Keratinocyte (primary cell): ENCODE data around the gene SSBP2. TPM values are rescaled to one million over a fixed set of nuclear protein-coding genes. Genes with fewer than 3 reads are reported as not detected.

ENCODE experiments used
- DNase-seq: peaks from one replicate; pipeline ENCODE4 v3.0.0-alpha.2; 2011; ENCODE audit warnings: low read depth, missing footprints, low spot score
- FAIRE-seq: peaks from 2 replicates; lab custom pipeline; 2011; peaks lifted over from hg19 to GRCh38; lab: Jason Lieb, UNC
- H2AFZ ChIP-seq: 2 replicates; pipeline ENCODE4 v1.6.0; 2012; ENCODE audit warnings: low read length, control low read depth, inconsistent platforms; ENCODE audit not compliant: control insufficient read depth
- H3K27ac ChIP-seq: 2 replicates; pipeline ENCODE4 v1.5.1; 2011; ENCODE audit warnings: low read length; ENCODE audit not compliant: control insufficient read depth, insufficient read depth
- H3K27me3 ChIP-seq: 3 replicates; pipeline ENCODE4 v1.6.0; 2011; ENCODE audit warnings: low read length; ENCODE audit not compliant: control insufficient read depth, insufficient read depth; ENCODE audit errors: extremely low read depth
- H3K36me3 ChIP-seq, 2 experiments: 2 replicates in 1 of 2; 3 replicates in 1 of 2; pipeline ENCODE4 v1.5.1; 2011; ENCODE audit warnings: low read length in 2 of 2, mild to moderate bottlenecking in 1 of 2; ENCODE audit not compliant: control insufficient read depth in 2 of 2, insufficient read depth in 2 of 2; ENCODE audit errors: extremely low read depth in 1 of 2
- H3K4me1 ChIP-seq: 3 replicates; pipeline ENCODE4 v1.5.1; 2011; ENCODE audit warnings: low read length; ENCODE audit not compliant: control insufficient read depth, insufficient read depth; ENCODE audit errors: extremely low read depth
- H3K4me2 ChIP-seq: 3 replicates; pipeline ENCODE4 v1.6.0; 2011; ENCODE audit warnings: low read depth, low read length; ENCODE audit not compliant: control insufficient read depth, insufficient read depth; ENCODE audit errors: extremely low read depth
- H3K4me3 ChIP-seq, 3 experiments: fragments of 200-600 bp in 1 of 3; sonication (generic) in 1 of 3; 2 replicates in 2 of 3; 3 replicates in 1 of 3; pipeline ENCODE4 v1.5.1; 2011 to 2016; ENCODE audit warnings: low read length in 3 of 3, mild to moderate bottlenecking in 3 of 3, control low read depth in 2 of 3, inconsistent platforms in 1 of 3, low read depth in 1 of 3, mixed read lengths in 1 of 3, mixed run types in 1 of 3, moderate library complexity in 1 of 3; ENCODE audit not compliant: control insufficient read depth in 2 of 3, insufficient read depth in 2 of 3; ENCODE audit errors: extremely low read depth in 1 of 3
- H3K79me2 ChIP-seq: 2 replicates; pipeline ENCODE4 v1.6.0; 2012; ENCODE audit warnings: low read length; ENCODE audit not compliant: control insufficient read depth, insufficient read depth
- H3K9ac ChIP-seq: 3 replicates; pipeline ENCODE4 v1.6.0; 2011; ENCODE audit warnings: low read length; ENCODE audit not compliant: control insufficient read depth, insufficient read depth; ENCODE audit errors: extremely low read depth
- H3K9me1 ChIP-seq: 3 replicates; pipeline ENCODE4 v1.6.0; 2011; ENCODE audit warnings: low read length; ENCODE audit not compliant: control insufficient read depth, insufficient read depth; ENCODE audit errors: extremely low read depth
- H3K9me3 ChIP-seq: 2 replicates; pipeline ENCODE4 v1.5.1; 2012; ENCODE audit warnings: low read depth, low read length; ENCODE audit not compliant: control insufficient read depth
- H4K20me1 ChIP-seq: 3 replicates; pipeline ENCODE4 v1.6.0; 2011; ENCODE audit warnings: low read length; ENCODE audit not compliant: control insufficient read depth, insufficient read depth; ENCODE audit errors: extremely low read depth
- CTCF ChIP-seq, 3 experiments: IDR thresholded peaks in 1 of 3; conservative IDR thresholded peaks in 1 of 3; optimal IDR thresholded peaks in 1 of 3; 2 replicates in 2 of 3; 3 replicates in 1 of 3; pipeline versions ENCODE3 to v1.5.1; 2011; ENCODE audit warnings: low read length in 3 of 3, mild to moderate bottlenecking in 3 of 3, moderate library complexity in 2 of 3, control low read depth in 1 of 3, inconsistent platforms in 1 of 3; ENCODE audit not compliant: insufficient read depth in 2 of 3; ENCODE audit errors: extremely low read depth in 1 of 3
- EZH2 ChIP-seq: IDR thresholded peaks from one replicate; pipeline ENCODE4 v1.6.1; 2012; ENCODE audit warnings: inconsistent platforms, mild to moderate bottlenecking, low read length, moderate library complexity
- dilution Hi-C: fragments of 300-500 bp; cut with MboI; formaldehyde crosslinking; loops from one replicate; pipeline ENCODE4 v1.7.0; 2020; ENCODE audit warnings: low sequenced_read_pairs; ENCODE audit not compliant: extremely low pct_ligation_motif_present
- polyA plus RNA-seq, 5 experiments: library from polyadenylated mRNA; depleted of rRNA in 3 of 5; stranded (reverse) in 3 of 5; stranded (forward) in 1 of 5; unstranded in 1 of 5; fragments of >200 nt; gene quantifications; 1 replicate in 1 of 5; 2 replicates in 3 of 5; 3 replicates in 1 of 5; pipeline versions ENCODE4 v1.2.1 to v1.2.3, GENCODE V29; 2011 to 2012; ENCODE audit warnings: missing spikeins in 2 of 5, low read depth in 1 of 5, low replicate concordance in 1 of 5

The SSBP2 gene
- polyA plus RNA-seq, 1 donor (not counting 4 experiments of a cell fraction or from before 2014, with no cell fraction given): 14.6 TPM

- TF ChIP-seq CTCF (optimal IDR thresholded peaks at IDR 0.05 in 1 of 3, IDR thresholded peaks at IDR 0.05 in 1 of 3, conservative IDR thresholded peaks at IDR 0.05 in 1 of 3; ENCODE audit: extremely low read depth in 1 of 3, insufficient read depth in 2 of 3, low read length in 3 of 3) (no peak), EZH2 (no peak)
- H3K4me3 ChIP-seq: no peak overlapping the region
- H3K9me3 ChIP-seq: no peaks in the 10 kb centered on the region
- dilution Hi-C loops: no loop called here
- H3K27me3 ChIP-seq: no peaks in the 10 kb centered on the region
- no peaks in the 10 kb centered on the region for H3K36me3 ChIP-seq
- H3K9me1 ChIP-seq: no peaks in the 10 kb centered on the region
- H2AFZ ChIP-seq: no peak overlapping the region
- H3K4me1 ChIP-seq: no peaks in the 10 kb centered on the region
- FAIRE-seq (no peak), DNase-seq (no peak)
- H3K4me2 ChIP-seq: no peak overlapping the region
- H3K27ac ChIP-seq: no peak overlapping the region
- H4K20me1 ChIP-seq: no peaks in the 10 kb centered on the region
- H3K9ac ChIP-seq: no peak overlapping the region
- H3K79me2 ChIP-seq: no peaks in the 10 kb centered on the region
Measured at GRCh38 chr5:81724108-81724507, 26.8 kb downstream of the SSBP2 start.

GRCh38 chr5:81721049-81721448 lies 29.8 kb downstream of the SSBP2 start:
- no peaks in the 10 kb centered on the region for H3K79me2 ChIP-seq
- no peak overlapping the region for H2AFZ ChIP-seq
- no peaks in the 10 kb centered on the region for H4K20me1 ChIP-seq
- no peaks in the 10 kb centered on the region for H3K9me3 ChIP-seq
- H3K4me1 ChIP-seq: no peaks in the 10 kb centered on the region
- no peak overlapping the region for H3K4me3 ChIP-seq
- dilution Hi-C loops: no loop called here
- TF ChIP-seq CTCF (optimal IDR thresholded peaks at IDR 0.05 in 1 of 3, IDR thresholded peaks at IDR 0.05 in 1 of 3, conservative IDR thresholded peaks at IDR 0.05 in 1 of 3; ENCODE audit: extremely low read depth in 1 of 3, insufficient read depth in 2 of 3, low read length in 3 of 3) (no peak), EZH2 (no peak)
- no peaks in the 10 kb centered on the region for H3K36me3 ChIP-seq
- no peak overlapping the region for H3K9ac ChIP-seq
- no peak overlapping the region for H3K27ac ChIP-seq
- H3K4me2 ChIP-seq: no peak overlapping the region
- H3K9me1 ChIP-seq: no peaks in the 10 kb centered on the region
- FAIRE-seq (no peak), DNase-seq (no peak)
- H3K27me3 ChIP-seq: no peaks in the 10 kb centered on the region
